IMR-90 (cell line): Measurements from ENCODE around the gene B3GALT6. TPM values are rescaled to one million over a fixed set of nuclear protein-coding genes. Genes with fewer than 3 reads are reported as not detected.

Source experiments
- ATAC-seq: fragments of 200-7000 bp; cut with Tn5 transposase; 2 replicates; pipeline ENCODE4 v1.9.1; 2020; ENCODE audit warnings: low read depth, mild to moderate bottlenecking, moderate library complexity
- BruUV-seq: library from RNA; stranded (reverse); fragments of 400-500 nt; replicated peaks from 2 replicates; lab custom pipeline; 2021; lab: Mats Ljungman, UMichigan
- CTCF ChIA-PET: fragments of 300-600 bp; formaldehyde crosslinking; extraction: SDS; loops from one replicate; lab custom pipeline; 2021; ENCODE audit warnings: antibody characterized with exemption; lab: Yijun Ruan, JAX
- POLR2A ChIA-PET: fragments of 300-600 bp; sonication (Branson Sonifier 250); formaldehyde crosslinking; loops from one replicate; lab custom pipeline; 2022; ENCODE audit warnings: antibody characterized with exemption; ENCODE audit not compliant: unreplicated experiment; lab: Charles Lee
- DNase-seq: peaks from one replicate; pipeline ENCODE4 v3.0.0; 2013
- H2AFZ ChIP-seq: replicated peaks from 2 replicates; pipeline ENCODE3; 2013; ENCODE audit warnings: low read length, mild to moderate bottlenecking; ENCODE audit not compliant: poor library complexity
- H2AK5ac ChIP-seq: 2 replicates; pipeline ENCODE4 v1.6.1; 2013; ENCODE audit warnings: low read depth, low read length, inconsistent platforms
- H2AK9ac ChIP-seq: replicated peaks from 2 replicates; pipeline ENCODE3; 2013; ENCODE audit warnings: mild to moderate bottlenecking, low read depth, low read length, moderate library complexity; ENCODE audit not compliant: poor library complexity
- H2BK120ac ChIP-seq: 2 replicates; pipeline ENCODE4 v1.6.1; 2013; ENCODE audit warnings: low read depth, low read length, inconsistent platforms
- H2BK15ac ChIP-seq: 3 replicates; pipeline ENCODE4 v1.6.1; 2013; ENCODE audit warnings: low read depth, low read length, inconsistent platforms
- H2BK20ac ChIP-seq: 2 replicates; pipeline ENCODE4 v1.6.1; 2013; ENCODE audit warnings: low read depth, mild to moderate bottlenecking, inconsistent platforms, low read length, moderate library complexity
- H2BK5ac ChIP-seq: 2 replicates; pipeline ENCODE4 v1.6.1; 2013; ENCODE audit warnings: mild to moderate bottlenecking, low read depth, low read length, inconsistent platforms; ENCODE audit not compliant: poor library complexity, severe bottlenecking
- H3K14ac ChIP-seq: replicated peaks from 2 replicates; pipeline ENCODE4 v1.6.1; 2013; ENCODE audit warnings: low read depth, low read length, inconsistent platforms
- H3K18ac ChIP-seq: 2 replicates; pipeline ENCODE4 v1.6.1; 2013; ENCODE audit warnings: low read depth, low read length, control low read depth
- H3K23ac ChIP-seq: 2 replicates; pipeline ENCODE4 v1.6.1; 2013; ENCODE audit warnings: low read depth, low read length, inconsistent platforms
- H3K27ac ChIP-seq: 2 replicates; pipeline ENCODE4 v1.5.1; 2013; ENCODE audit warnings: mild to moderate bottlenecking, control low read depth, low read length; ENCODE audit not compliant: insufficient read depth
- H3K27me3 ChIP-seq: 2 replicates; pipeline ENCODE4 v1.6.1; 2013; ENCODE audit warnings: low read length; ENCODE audit not compliant: control insufficient read depth, insufficient read depth
- H3K36me3 ChIP-seq: 2 replicates; pipeline ENCODE4 v1.6.1; 2013; ENCODE audit warnings: low read length, mixed read lengths; ENCODE audit not compliant: control insufficient read depth, insufficient read depth
- H3K4ac ChIP-seq: 2 replicates; pipeline ENCODE4 v1.6.1; 2013; ENCODE audit warnings: low read depth, low read length, inconsistent platforms
- H3K4me1 ChIP-seq: 2 replicates; pipeline ENCODE4 v1.6.1; 2013; ENCODE audit warnings: low read length, mixed read lengths; ENCODE audit not compliant: control insufficient read depth, insufficient read depth
- H3K4me2 ChIP-seq: 2 replicates; pipeline ENCODE4 v1.6.1; 2013; ENCODE audit warnings: low read depth, mild to moderate bottlenecking, control low read depth, low read length, moderate library complexity
- H3K4me3 ChIP-seq: 2 replicates; pipeline ENCODE4 v1.5.1; 2013; ENCODE audit warnings: low read depth, mild to moderate bottlenecking, control low read depth, low read length, moderate library complexity; ENCODE audit not compliant: insufficient read depth
- H3K56ac ChIP-seq: 2 replicates; pipeline ENCODE4 v1.6.1; 2013; ENCODE audit warnings: low read length, inconsistent platforms; ENCODE audit not compliant: insufficient read depth; ENCODE audit errors: extremely low read depth
- H3K79me1 ChIP-seq, 2 experiments: 2 replicates each; pipeline ENCODE4 v1.6.1; 2013; ENCODE audit warnings: low read length in 2 of 2, inconsistent platforms in 1 of 2, low read depth in 1 of 2
- H3K9ac ChIP-seq: 2 replicates; pipeline ENCODE4 v1.6.1; 2013; ENCODE audit warnings: low read depth, low read length, control low read depth
- H3K9me1 ChIP-seq: 2 replicates; pipeline ENCODE4 v1.6.1; 2013; ENCODE audit warnings: low read length, inconsistent platforms; ENCODE audit not compliant: insufficient read depth
- H3K9me3 ChIP-seq: 2 replicates; pipeline ENCODE4 v1.6.1; 2013; ENCODE audit warnings: low read length; ENCODE audit not compliant: control insufficient read depth, insufficient read depth
- H4K20me1 ChIP-seq: 2 replicates; pipeline ENCODE4 v1.6.1; 2013; ENCODE audit warnings: low read length, inconsistent platforms; ENCODE audit not compliant: insufficient read depth
- H4K5ac ChIP-seq: 2 replicates; pipeline ENCODE4 v1.6.1; 2013; ENCODE audit warnings: mild to moderate bottlenecking, low read depth, low read length, control low read depth
- H4K8ac ChIP-seq, 2 experiments: 2 replicates each; pipeline ENCODE4 v1.6.1; 2013; ENCODE audit warnings: low read depth in 2 of 2, low read length in 2 of 2, control low read depth in 1 of 2, inconsistent platforms in 1 of 2
- H4K91ac ChIP-seq: 2 replicates; pipeline ENCODE4 v1.6.1; 2013; ENCODE audit warnings: low read depth, low read length, inconsistent platforms; ENCODE audit not compliant: insufficient read depth
- BHLHE40 ChIP-seq: fragments of 150-350 bp; IDR thresholded peaks from 2 replicates; pipeline ENCODE4 v1.6.1; 2016; ENCODE audit warnings: mild to moderate bottlenecking, low read depth, low read length
- CHD1 ChIP-seq: IDR thresholded peaks from 2 replicates; pipeline ENCODE4 v1.6.1; 2012; ENCODE audit warnings: low read depth, low read length, improper control_type of control experiment
- ELK1 ChIP-seq: fragments of 150-350 bp; IDR thresholded peaks from 2 replicates; pipeline ENCODE4 v1.6.1; 2016; ENCODE audit warnings: low read depth, mild to moderate bottlenecking, low read length, moderate library complexity, borderline replicate concordance
- FOS ChIP-seq: fragments of 150-350 bp; IDR thresholded peaks from 2 replicates; pipeline ENCODE4 v1.6.1; 2016; ENCODE audit warnings: low read depth, low read length
- MAFK ChIP-seq: IDR thresholded peaks from 2 replicates; pipeline ENCODE4 v1.6.1; 2012; ENCODE audit warnings: low read depth, low read length, improper control_type of control experiment
- MAZ ChIP-seq: IDR thresholded peaks from 2 replicates; pipeline ENCODE4 v1.6.1; 2012; ENCODE audit warnings: low read depth, mild to moderate bottlenecking, low read length, improper control_type of control experiment, moderate library complexity, borderline replicate concordance
- MXI1 ChIP-seq: IDR thresholded peaks from 2 replicates; pipeline ENCODE4 v1.6.1; 2012; ENCODE audit warnings: low read depth, mild to moderate bottlenecking, low read length, moderate library complexity, borderline replicate concordance
- NFE2L2 ChIP-seq: fragments of 150-350 bp; IDR thresholded peaks from 2 replicates; pipeline ENCODE4 v1.6.1; 2016; ENCODE audit warnings: low read depth, mild to moderate bottlenecking, low read length
- POLR2A ChIP-seq: IDR thresholded peaks from 2 replicates; pipeline ENCODE4 v1.6.1; 2012; ENCODE audit warnings: mild to moderate bottlenecking, low read depth, low read length
- RAD21 ChIP-seq: IDR thresholded peaks from 2 replicates; pipeline ENCODE4 v1.6.1; 2012; ENCODE audit warnings: low read length, improper control_type of control experiment
- RCOR1 ChIP-seq: IDR thresholded peaks from 2 replicates; pipeline ENCODE4 v1.6.1; 2012; ENCODE audit warnings: mild to moderate bottlenecking, low read length, improper control_type of control experiment; ENCODE audit not compliant: insufficient replicate concordance
- RFX5 ChIP-seq: IDR thresholded peaks from 2 replicates; pipeline ENCODE4 v1.8.0; 2012; ENCODE audit warnings: low read depth, mild to moderate bottlenecking, low read length, moderate library complexity
- SMC3 ChIP-seq: fragments of 150-350 bp; IDR thresholded peaks from 2 replicates; pipeline ENCODE4 v1.6.1; 2016; ENCODE audit warnings: low read depth, mild to moderate bottlenecking, antibody characterized with exemption, low read length, moderate library complexity
- USF2 ChIP-seq: fragments of 150-350 bp; IDR thresholded peaks from 2 replicates; pipeline ENCODE4 v1.6.1; 2017; ENCODE audit warnings: mild to moderate bottlenecking, antibody characterized with exemption, low read length, low read depth
- WGBS, 2 experiments: methylation state at CpG; one replicate each; pipeline versions ENCODE4 v1.1.5 to v1.1.7; 2013; ENCODE audit warnings: missing lambda C conversion rate in 2 of 2; ENCODE audit not compliant: insufficient read length in 1 of 2; ENCODE audit errors: extremely low coverage in 2 of 2; 5-methylcytosine and 5-hydroxymethylcytosine counted together
- dilution Hi-C: fragments of 300-500 bp; cut with HindIII; formaldehyde crosslinking; loops from one replicate; pipeline ENCODE4 v1.14.3; 2018; ENCODE audit warnings: low sequenced_read_pairs; ENCODE audit not compliant: unreplicated experiment
- in situ Hi-C: fragments of 300-500 bp; cut with MboI; formaldehyde crosslinking; loops from 3 replicates; pipeline ENCODE4 v1.14.3; 2019; ENCODE audit warnings: low sequenced_read_pairs, inconsistent platforms, mixed read lengths
- intact Hi-C: fragments of 100-400 bp; cut with micrococcal nuclease; formaldehyde crosslinking; loops from 2 replicates; pipeline ENCODE4 v1.10.0; 2022
- polyA plus RNA-seq, 3 experiments: library from polyadenylated mRNA; depleted of rRNA; stranded (reverse); fragments of >200 nt; gene quantifications; 2 replicates each; pipeline ENCODE4 v1.2.3, GENCODE V29; 2012; ENCODE audit warnings: low replicate concordance in 1 of 3
- total RNA-seq: library from RNA; depleted of rRNA; stranded (reverse); fragments of >200 nt; gene quantifications from 2 replicates; pipeline ENCODE4 v1.2.3, GENCODE V29; 2012

The B3GALT6 gene
- total and polyA plus RNA-seq, 2 of the 4 experiments (the other 2 are of a cell fraction): 12.2 to 23.0 TPM

GRCh38 chr1:1183833-1184775 is 47.9 kb upstream of the B3GALT6 start (continued):
- TF ChIP-seq MAFK (no peak), POLR2A (no peak)

- H3K36me3 ChIP-seq: no peaks in the 10 kb centered on the region
- no peak overlapping the region for H2AFZ ChIP-seq
- no peak overlapping the region for H3K27ac ChIP-seq
- H4K20me1 ChIP-seq: no peaks in the 10 kb centered on the region
- H3K4me1 ChIP-seq: no peaks in the 10 kb centered on the region
- no peak overlapping the region for H3K9ac ChIP-seq
- H2BK20ac ChIP-seq: no peak overlapping the region
- no peaks in the 10 kb centered on the region for H3K9me3 ChIP-seq
- ATAC-seq (no peak), DNase-seq (no peak)
- in situ Hi-C loops (no loop called here), intact Hi-C loops (no loop called here), dilution Hi-C loops (no loop called here)
- no peak overlapping the region for H3K23ac ChIP-seq
- no peaks in the 10 kb centered on the region; the same call in 1 of the 2 replicates for H3K27me3 ChIP-seq
- H2BK120ac ChIP-seq: no peak overlapping the region
- H3K18ac ChIP-seq: no peak overlapping the region
- H3K4me2 ChIP-seq: no peak overlapping the region
- no peak overlapping the region for H4K8ac ChIP-seq
- no peak overlapping the region for H4K91ac ChIP-seq
- H3K79me1 ChIP-seq: no peaks in the 10 kb centered on the region
- 78% methylated on average over 20 of the region's 31 CpGs; no CpG with 5 or more reads in 1 of the 2 experiments for WGBS, 2 experiments
- no peak overlapping the region for H2AK5ac ChIP-seq
- no peaks in the 10 kb centered on the region for H3K9me1 ChIP-seq
- no peak overlapping the region for H3K4ac ChIP-seq
- ChIA-PET POLR2A (no interaction called here), CTCF (no interaction called here)
- H3K4me3 ChIP-seq: no peak overlapping the region
- no peak overlapping the region for H2BK15ac ChIP-seq
- no peak overlapping the region for H2AK9ac ChIP-seq
- H3K14ac ChIP-seq: no peak overlapping the region
- H3K56ac ChIP-seq: no peak overlapping the region
- no peak overlapping the region for H2BK5ac ChIP-seq
- no TSS peak for BruUV-seq
- H4K5ac ChIP-seq: no peak overlapping the region
- TF ChIP-seq MAZ (no peak), BHLHE40 (no peak), SMC3 (no peak), RCOR1 (no peak), USF2 (no peak), RAD21 (no peak), FOS (no peak), NFE2L2 (no peak), MXI1 (no peak), ELK1 (no peak), POLR2A (no peak), MAFK (no peak), CHD1 (no peak), RFX5 (no peak)
These were observed 46.8 kb upstream of the B3GALT6 start for GRCh38 chr1:1185101-1185765.
